Activated naive CD4-positive, alpha-beta T cell (primary cell): Measurements from ENCODE around the gene PLEKHN1.

Experiments used
- DNase-seq, 4 experiments: peaks; one replicate each; lab custom pipeline; 2025; lab: John Stamatoyannopoulos, UW

The PLEKHN1 gene

DNA sequence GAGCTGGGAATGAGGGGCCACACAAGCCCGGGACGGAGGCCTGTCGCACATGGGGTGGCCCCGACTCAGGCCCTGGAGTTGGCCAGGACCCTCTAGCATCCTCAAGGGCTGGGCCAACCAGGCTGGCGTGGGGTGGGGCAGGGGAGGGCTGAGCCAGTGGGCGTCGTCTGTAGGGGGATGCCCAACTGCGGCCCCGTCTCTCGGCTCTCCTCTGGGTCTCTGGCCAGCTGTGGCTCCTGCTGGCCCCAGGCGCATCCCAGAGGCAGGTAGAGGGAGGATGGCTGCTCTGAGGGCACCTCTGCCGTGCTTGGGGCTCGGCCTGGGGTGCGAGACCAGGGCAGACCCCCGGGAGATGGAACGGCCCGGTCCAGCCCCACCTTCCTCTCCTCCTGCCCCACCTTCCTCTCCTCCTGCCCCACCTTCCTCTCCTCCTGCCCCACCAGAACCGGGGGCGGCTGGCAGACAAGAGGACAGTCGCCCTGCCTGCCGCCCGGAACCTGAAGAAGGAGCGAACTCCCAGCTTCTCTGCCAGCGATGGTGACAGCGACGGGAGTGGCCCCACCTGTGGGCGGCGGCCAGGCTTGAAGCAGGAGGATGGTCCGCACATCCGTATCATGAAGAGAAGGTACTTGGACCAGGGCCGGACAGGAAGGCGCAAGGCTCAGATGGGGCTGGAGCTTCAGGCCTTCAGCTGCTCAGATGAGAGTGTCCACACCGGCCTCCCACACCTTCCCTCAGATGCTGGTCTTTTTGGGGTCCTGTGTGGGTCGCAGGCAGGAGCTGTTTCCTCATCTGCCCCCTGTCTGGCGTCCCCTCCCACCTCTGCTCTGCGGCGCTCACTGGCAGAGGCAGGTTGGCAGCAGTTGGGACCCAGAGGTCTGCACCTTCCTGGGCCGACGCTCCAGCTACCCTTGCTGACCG is 36.3 kb upstream of the PLEKHN1 start:
- DNase-seq = no peak

DNA sequence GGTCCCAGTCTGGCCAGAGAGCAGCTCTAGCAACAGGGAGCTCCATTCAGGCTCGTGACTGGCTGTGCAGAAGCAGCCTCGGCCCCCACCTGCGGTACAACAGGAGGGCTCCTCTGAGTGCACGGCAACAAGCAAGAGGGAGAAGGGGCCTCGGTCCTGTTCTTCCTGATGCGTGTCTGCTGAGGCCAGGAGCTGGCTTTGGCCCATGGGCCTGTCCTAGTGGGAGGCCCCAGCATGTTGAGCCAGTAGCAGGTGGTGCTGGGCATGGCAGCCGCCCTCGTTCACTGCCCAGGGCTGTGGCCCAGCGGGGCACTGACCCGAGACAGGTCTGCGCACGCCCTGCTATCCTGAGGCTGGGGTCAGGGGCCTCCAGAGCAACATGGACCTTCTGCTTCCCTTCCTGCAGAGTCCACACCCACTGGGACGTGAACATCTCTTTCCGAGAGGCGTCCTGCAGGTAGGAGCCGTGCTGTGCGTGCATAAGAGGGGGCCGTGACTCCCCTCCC is 35.6 kb upstream of the PLEKHN1 start:
- no peak for DNase-seq

DNA sequence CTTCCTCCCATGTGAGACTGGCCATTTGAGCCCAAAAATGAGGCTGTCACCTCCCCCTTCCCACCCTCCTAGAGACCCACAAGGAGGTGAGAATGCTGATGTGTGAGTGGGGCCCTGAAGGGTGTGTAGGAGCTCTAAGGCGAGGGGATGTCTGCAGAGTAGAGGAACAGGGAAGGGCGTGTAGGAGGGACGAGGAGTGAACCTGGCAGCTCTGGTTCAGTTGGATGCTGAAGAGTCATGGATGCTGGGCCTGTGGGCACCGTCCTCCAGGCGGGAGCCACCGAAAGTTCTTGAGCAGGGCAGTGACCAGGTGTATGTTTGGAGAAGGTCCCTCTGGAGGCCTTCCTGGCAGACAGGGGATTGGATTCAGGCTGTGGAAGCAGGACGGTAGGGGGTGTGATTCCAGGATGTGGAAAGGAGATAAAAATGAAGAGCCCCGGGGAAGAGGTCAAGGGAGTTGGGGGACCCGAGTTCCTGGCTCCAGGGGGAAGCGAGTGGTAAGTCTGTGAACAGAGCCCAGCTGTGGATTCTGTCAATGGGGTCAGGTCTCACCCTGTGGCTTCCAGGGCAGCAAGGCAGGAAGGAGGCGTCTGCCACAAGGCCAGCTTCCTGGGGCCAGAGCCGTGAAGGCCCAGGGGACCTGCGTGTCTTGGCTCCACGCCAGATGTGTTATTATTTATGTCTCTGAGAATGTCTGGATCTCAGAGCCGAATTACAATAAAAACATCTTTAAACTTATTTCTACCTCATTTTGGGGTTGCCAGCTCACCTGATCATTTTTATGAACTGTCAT is 34.7 kb upstream of the PLEKHN1 start:
- no peak for DNase-seq

DNA sequence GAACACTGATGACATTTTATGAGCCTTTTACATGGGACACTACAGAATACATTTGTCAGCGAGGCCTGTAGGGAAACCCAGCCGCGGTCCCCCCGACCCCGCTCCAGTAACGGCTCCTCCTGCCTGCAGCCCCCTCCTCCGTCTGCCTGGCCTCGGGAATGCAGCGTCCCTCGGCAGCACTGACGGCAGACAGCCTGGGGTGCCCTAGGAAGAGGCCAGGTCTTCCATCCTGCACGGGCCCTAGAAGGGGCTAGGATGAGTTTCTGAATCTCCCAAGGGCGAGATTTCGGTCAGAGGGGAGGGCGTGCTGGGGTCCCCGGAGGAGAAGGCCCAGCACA is 34.1 kb upstream of the PLEKHN1 start:
- DNase-seq = no peak

DNA sequence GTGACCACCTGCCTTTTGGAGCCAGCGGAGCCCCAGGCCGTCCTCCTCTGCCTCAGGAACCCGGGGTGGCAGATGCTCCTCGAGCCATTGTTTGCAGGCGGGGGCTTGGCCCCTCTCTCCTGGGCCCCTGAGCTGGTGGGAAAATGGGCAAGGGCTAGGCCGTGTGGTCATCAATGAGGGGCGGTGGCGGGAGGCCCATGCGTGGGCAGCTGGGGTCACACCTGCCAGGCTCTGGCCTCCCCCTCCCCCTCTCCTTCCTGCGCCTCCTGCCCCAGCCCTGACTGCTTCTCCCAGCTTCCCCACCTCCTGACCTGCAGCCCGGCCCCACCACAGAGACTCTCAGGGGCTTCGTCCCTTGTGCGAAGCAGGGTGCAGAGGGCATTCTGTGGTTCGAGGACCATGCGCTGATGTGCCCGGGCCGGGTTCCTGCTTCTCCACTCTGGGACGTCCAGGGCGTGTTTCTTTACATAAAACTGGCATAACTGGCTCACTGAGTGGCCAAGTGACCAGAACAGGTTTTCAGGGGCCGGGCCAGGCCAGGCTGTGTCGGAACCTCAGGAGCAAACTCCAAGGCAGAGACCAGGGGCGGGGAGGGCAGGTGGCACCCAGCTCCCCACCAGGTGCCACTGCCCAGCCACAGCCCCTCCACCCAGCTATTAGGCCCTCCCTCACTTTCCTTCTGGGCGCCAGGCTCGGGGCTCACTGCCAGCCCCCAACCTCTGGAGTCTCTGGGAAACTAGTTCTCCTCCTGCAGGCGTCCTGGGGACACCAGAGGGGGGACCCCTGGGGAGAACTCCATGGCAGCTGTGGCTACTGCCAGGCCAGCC is 33.3 kb upstream of the PLEKHN1 start:
- no peak for DNase-seq

DNA sequence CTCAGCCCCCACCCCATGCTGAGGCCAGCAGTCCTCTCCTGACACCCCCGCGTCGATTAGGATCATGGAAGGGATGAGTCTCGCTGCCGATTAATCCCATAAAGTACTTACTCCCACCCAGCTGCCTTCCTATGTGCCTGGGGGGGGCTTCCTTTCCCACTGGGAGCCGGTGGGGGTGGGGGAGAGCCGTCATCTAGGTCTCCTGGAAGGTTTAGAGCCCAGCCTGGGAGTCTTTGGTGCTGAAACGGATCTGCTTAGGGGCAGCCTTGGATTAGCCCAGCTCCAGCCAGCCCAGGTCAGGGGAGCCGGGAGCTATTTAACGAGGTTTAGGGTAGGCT is 32.7 kb upstream of the PLEKHN1 start:
- no peak for DNase-seq

DNA sequence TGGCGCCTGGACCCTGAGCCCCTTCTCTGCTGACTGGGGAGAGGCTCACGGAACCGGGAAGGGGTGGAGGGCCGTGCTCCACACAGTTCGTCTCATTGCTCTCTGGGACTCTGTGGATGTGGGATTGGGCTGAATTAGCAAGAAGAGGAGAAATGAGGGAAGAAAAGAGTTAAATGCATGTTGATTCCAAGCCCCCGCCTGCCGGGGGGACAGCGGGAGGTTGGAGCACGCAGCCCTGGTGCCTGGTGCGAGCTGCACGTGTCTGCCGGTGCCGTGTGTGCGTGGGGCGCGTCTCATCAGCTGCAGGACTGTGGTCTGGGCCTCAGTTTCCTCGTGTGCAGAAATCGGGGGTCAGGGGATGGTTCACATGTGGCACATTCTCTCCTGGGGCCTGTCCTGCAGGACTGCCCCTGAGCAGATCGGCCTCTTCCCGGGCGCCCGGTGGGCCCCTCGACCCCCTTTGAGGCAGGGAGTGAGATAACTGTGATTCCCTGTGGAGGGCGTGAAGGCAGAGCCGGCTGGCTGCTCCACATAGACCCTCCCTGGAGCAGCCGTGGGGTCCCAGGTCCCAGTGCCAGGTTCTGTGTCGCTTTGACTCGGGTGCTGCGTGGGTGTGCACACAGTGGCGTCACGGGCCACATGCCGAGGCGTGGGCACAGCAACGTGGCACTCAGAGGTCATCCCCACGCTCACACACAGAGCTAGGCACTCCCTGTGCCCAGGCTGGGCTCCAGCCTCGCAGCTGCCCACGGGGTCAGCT is 31.1 kb upstream of the PLEKHN1 start:
- no peak for DNase-seq

DNA sequence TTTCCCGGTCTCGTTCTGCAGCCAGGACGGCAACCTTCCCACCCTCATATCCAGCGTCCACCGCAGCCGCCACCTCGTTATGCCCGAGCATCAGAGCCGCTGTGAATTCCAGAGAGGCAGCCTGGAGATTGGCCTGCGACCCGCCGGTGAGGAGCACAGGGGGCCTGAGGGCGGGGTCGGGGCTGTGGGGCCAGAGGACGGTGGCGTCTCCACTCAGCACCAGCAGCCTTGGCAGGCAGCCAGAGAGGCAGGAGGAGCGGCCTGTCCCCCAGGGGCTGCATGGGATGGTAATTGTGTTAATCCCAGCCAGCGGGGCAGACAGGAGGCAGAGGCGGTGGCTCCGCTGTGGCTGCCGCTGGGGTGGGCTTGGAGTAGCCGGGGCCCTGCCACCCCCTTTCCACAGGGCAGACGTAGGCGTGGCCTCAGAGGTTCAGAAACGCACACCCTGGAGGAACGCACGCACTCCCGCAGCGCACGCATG is 30.5 kb upstream of the PLEKHN1 start:
- no peak for DNase-seq

DNA sequence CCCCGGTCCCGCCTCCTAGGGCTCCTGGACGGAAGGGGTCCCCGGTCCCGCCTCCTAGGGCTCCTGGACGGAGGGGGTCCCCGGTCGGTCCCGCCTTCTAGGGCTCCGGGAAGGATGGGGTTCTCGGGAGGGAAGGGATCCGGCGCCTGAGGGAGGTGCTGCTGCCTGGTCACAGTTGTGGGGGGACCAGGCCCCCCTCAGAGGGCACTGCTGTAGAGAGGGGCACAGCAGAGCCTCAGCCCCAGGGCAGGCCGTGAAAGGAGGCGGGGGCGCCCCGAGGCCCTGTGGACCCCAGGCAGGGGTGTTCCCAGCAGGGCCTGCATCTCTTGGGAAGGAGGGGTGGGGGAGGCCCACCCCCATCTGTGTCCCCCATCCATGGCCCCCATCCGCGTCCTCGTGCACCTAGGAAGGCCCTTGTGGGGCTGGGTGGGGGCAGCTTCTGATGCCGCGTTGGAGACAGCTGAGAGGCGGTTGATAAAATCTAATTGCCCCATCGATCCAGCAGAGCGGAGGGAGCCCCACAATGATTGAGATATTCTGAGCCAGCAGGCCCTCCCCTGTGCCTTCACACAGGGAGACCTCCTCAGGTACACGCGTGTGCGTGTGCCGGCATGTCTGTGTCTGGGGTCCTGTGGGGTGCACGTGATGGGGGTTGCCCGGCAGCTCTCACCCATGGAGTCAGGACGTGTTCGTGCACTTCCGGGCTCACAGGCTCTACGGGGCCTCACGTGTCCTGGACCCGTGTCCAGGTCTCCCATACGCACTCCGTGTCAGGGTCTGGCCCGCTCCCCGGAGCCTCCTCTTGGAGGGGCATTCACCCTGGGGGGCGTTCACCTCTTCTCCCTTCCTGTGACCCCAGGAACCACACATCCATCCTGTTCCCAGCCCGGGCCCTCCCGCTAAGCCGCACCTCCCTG is 29.7 kb upstream of the PLEKHN1 start:
- no peak for DNase-seq

DNA sequence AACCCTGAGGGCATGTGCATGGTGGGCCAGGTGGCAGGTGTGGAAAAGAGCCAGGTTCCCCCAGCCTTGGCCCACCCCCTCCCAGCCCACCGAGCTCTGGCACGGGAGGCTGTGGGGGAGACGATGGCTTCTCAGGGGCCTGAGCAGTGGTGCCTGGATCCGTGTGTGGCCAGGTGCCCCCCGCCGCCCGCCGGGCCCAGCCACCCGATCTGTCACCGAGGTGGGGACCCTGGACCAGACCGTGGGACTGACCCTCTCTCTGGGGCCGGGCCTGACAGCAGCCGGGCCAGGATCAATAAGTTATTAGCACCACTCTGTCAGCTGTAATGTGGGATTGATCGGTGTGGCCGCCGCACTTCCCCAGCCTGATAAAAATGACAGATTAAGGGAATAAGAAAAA is 28.8 kb upstream of the PLEKHN1 start:
- no peak for DNase-seq

DNA sequence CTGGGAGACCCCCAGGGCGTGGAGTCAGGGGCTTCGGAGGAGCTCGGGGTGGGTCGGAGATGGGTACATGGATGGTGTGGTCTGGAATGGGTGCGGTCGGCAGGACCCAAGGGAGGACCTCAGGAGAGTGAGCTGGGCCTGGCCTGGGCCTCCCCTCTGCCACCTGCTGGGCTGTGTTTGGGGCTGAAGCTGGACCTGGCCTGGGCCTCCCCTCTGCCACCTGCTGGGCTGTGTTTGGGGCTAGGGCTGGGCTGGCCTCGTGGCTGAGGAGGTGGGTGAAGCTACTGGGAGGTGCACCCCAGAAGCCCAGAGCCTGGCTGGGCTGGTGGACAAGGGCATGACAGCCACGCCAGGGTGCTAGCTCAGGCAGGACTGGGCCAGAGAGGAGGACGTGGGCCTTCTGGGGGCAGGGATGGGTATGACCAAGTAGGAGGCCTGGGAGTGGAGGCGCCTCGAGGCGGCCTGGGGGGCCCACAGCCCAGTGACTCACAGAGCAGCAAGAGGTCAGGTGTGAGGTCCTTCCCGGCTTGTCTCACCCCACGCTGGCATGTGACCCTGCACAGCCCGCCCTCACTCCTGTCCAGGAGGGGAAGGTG is 28.1 kb upstream of the PLEKHN1 start:
- DNase-seq = no peak

DNA sequence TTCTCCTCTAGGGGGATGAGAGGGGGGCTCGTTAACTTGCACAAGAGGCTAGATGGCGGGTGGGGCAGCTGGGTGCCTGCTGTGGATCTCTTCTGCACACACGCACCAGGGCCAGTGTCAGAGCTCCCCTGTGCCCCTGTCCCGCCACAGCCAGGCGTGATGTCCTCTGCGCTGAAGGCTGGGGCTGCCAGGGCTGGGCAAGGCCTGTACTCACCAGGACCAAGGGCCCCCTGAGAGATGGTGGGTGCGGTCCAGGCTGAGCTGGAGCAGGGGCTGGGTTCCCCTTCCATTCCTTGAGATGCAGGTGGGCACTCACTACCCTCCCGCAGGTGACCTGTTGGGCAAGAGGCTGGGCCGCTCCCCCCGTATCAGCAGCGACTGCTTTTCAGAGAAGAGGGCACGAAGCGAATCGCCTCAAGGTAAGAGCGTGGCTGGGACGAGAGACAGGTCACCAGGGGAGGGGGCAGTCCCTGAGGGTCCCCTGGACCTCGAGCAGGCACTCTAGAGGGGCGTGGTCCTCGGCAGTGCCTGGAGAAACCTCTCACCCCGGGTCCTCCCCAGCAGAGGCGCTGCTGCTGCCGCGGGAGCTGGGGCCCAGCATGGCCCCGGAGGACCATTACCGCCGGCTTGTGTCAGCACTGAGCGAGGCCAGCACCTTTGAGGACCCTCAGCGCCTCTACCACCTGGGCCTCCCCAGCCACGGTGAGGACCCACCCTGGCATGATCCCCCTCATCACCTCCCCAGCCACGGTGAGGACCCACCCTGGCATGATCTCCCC is 27.4 kb upstream of the PLEKHN1 start:
- DNase-seq = no peak

DNA sequence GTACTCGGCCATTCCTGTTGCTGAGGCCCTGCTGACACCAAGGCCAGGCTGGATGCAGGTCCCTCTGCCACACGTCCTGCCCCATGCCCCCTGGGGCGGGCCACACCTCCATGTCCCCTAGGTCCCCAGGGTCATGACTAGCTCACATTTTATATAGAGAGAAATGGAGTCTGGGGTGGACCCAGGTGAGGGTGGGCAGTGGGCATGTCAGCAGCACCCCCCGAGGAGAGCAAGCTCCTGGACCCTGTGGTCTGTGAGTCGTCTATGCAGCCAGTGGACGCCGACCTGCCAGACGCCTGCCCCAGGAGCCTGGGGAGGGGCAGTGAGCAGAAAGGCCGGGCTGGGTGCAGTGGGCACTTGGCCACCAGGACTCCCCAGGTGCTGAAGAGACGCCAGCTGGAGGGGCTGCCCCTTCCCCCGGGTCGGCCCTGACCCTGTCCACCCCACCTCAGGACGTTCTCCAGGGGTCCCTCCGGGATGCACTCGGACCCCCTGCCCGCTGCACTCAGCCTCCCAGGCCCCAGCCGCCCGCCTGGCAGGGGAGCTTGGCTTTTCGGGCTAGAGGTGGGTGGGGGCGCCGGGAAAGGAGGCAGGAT is 26.7 kb upstream of the PLEKHN1 start:
- DNase-seq = no peak

DNA sequence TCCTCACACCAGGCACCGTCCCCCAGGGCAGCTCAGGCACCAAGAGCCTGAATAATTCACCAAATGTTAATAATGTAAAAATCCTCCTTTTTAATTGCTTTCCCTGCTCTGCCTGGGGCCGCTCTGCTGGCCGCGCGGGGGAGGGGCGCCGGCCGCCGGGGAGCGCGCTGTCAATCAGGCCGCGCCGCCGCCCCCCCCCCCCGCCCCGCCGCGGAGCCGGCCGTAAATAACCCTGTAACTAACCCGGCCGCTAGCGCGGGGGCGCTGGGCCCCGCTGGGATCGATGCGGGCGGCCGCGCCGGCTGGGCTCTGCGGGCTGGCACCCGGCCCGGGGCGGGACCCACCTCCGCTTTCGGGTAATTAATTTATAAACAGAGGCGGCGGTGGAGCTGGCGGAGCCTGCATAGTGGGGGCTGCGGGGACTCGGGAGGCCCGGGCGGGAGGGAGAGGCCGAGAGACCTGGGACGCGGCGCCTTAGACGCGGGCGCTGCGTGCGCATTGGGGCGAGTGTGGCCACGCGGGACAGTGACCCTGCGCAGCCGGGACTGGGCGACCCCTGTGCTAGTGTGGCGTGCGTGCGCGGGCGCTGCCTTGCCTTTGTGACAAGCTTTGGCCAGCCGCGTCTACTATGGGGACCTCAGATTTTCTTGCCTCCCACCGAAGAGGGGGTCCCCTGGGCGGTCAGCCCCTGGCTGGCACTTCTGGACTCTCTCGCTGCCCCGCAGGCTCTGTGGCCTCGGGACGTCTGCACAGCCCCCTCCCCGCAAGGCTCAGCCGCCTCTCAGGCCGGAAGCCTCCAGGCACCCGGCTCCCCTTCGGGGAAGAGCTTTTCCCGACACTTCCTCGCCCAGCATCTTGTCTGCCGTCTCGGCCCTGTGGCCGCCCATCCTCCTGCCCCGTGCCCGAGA is 25.9 kb upstream of the PLEKHN1 start:
- DNase-seq = no peak

DNA sequence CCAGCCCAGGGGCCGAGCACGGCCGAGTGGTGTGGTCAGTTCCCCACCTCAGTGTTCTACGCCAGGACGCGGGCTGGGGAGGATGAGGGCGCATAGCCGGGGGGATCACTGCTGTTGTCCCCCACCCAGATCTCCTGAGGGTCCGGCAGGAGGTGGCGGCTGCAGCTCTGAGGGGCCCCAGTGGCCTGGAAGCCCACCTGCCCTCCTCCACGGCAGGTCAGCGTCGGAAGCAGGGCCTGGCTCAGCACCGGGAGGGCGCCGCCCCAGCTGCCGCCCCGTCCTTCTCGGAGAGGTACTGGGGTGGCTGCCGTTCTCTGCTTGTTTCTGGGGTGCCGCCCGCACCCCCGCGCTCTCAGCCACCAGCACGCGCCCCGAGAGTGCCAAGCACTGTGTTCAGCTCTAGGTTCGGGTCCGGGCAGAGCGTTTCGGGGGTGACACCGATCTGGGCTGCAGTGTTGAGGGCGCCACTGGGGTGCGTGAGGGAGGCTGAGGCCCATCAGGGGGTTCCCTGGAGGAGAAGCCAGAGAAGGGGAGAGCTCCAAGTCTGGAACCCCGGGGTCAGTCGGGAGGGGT is 25.2 kb upstream of the PLEKHN1 start:
- DNase-seq = no peak

DNA sequence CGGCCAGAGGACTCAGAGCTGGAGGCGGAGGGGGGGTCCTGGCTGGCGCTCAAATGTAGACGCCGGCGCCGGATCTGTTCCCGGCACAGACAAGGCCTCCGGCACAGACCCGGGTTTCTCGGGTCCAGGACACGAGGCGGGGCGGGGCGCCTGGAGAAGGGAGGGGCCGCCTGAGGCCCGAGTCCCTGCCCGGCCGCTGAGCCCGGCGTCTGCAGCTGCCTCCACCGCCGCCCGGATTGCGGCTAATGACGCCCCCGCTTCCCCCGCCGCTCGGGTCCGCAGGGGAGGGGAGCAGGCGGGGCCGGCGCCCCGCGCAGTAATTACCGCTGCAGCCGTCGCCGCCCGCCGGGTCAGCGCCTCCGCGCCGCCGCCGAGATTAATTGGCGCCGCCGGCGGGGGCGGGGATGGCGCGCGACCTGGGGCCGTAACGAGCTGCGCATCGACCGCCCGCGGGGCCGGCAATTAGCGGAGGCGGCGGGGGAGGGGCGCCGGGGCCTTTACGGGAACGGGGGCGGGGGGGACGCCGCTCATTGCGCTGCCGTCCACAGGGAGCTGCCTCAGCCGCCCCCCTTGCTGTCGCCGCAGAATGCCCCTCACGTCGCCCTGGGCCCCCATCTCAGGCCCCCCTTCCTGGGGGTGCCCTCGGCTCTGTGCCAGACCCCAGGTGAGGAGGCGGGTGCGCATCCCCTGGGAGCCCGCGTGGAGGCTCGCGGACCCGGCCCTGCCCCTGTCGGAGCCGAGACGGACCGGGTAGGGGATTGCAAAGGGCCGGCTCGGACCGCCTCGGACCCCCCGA is 24.5 kb upstream of the PLEKHN1 start:
- no peak for DNase-seq

DNA sequence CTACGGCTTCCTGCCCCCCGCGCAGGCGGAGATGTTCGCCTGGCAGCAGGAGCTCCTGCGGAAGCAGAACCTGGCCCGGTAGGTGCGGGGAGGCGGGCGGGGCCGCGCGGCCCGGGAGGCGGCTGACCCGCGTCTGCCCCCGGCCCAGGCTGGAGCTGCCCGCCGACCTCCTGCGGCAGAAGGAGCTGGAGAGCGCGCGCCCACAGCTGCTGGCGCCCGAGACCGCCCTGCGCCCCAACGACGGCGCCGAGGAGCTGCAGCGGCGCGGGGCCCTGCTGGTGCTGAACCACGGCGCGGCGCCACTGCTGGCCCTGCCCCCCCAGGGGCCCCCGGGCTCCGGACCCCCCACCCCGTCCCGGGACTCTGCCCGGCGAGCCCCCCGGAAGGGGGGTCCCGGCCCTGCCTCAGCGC is 23.9 kb upstream of the PLEKHN1 start:
- DNase-seq = no peak
